Liver (tissue), 3 donors: ENCODE data around the gene NTPCR.

Experiments
- EGR1 ChIP-seq, 2 donors: IDR thresholded peaks; 2 replicates each; pipeline ENCODE4 v1.6.1; 2016 to 2018; ENCODE audit warnings: antibody characterized with exemption in 2 of 2, low read depth in 2 of 2
- GABPA ChIP-seq, 2 donors: IDR thresholded peaks in 1 of 2; conservative IDR thresholded peaks in 1 of 2; 2 replicates each; pipeline ENCODE4 v1.6.1; 2016; ENCODE audit warnings: antibody characterized with exemption in 2 of 2, mild to moderate bottlenecking in 1 of 2, moderate library complexity in 1 of 2
- JUND ChIP-seq, 2 donors: IDR thresholded peaks; 2 replicates each; pipeline ENCODE4 v1.6.1; 2016; ENCODE audit warnings: antibody characterized with exemption in 2 of 2
- RAD21 ChIP-seq, 2 donors: IDR thresholded peaks; 2 replicates each; pipeline ENCODE4 v1.6.1; 2016; ENCODE audit warnings: antibody characterized with exemption in 2 of 2, mild to moderate bottlenecking in 2 of 2
- YY1 ChIP-seq: IDR thresholded peaks from 2 replicates; pipeline ENCODE4 v1.6.1; 2016; ENCODE audit warnings: antibody characterized with exemption, mild to moderate bottlenecking
- TF ChIP-seq, protein P1 (sequence below): fragments of 150-350 bp; IDR thresholded peaks from 2 replicates; pipeline ENCODE4 v1.5.1; 2017; ENCODE audit warnings: improper control_type of control experiment, low read depth, low read length; ENCODE audit not compliant: missing input control
- TF ChIP-seq, protein P2 (sequence below): IDR thresholded peaks from 2 replicates; pipeline ENCODE4 v1.6.1; 2016; ENCODE audit warnings: antibody characterized with exemption
- TF ChIP-seq, protein P3 (sequence below): IDR thresholded peaks from 2 replicates; pipeline ENCODE4 v1.6.1; 2016; ENCODE audit warnings: antibody characterized with exemption
- donor health status: healthy.
- donor health status: healthy.

DNA sequence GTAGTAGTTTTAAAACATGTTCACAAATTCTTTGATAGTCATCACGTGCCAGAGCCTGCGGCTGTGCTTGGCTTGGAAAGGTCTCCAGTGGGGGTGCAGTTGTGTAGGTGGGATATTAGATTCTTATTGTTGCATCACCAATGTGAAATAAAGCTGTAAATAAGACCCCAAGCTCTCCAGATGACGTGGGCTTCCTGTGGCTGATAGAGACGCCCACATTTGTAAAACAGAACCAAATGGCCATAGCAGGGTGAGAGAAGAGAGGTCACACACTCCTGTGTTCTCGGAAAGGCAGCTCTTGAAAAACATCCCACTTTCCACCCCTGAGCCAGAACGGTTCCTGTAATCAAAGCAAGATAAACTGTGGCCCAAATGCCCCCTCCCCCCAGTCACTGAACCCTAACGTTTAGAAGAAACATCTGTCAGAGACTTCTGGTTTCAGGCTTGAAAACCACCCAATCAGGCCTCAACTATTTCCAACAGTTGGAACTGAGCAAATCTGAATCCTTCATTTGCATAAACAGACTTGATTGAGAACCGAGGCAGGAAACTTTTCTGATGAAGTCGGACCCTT, 6.6 kb upstream of the NTPCR start:
- TF ChIP-seq, protein P1, sequence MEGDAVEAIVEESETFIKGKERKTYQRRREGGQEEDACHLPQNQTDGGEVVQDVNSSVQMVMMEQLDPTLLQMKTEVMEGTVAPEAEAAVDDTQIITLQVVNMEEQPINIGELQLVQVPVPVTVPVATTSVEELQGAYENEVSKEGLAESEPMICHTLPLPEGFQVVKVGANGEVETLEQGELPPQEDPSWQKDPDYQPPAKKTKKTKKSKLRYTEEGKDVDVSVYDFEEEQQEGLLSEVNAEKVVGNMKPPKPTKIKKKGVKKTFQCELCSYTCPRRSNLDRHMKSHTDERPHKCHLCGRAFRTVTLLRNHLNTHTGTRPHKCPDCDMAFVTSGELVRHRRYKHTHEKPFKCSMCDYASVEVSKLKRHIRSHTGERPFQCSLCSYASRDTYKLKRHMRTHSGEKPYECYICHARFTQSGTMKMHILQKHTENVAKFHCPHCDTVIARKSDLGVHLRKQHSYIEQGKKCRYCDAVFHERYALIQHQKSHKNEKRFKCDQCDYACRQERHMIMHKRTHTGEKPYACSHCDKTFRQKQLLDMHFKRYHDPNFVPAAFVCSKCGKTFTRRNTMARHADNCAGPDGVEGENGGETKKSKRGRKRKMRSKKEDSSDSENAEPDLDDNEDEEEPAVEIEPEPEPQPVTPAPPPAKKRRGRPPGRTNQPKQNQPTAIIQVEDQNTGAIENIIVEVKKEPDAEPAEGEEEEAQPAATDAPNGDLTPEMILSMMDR: no peak
- no peak for TF ChIP-seq GABPA (IDR thresholded peaks at IDR 0.05 in 1 of 2, conservative IDR thresholded peaks at IDR 0.05 in 1 of 2)
- no peak for TF ChIP-seq JUND (IDR thresholded peaks at IDR 0.05)
- TF ChIP-seq YY1: no peak
- TF ChIP-seq, protein P2, sequence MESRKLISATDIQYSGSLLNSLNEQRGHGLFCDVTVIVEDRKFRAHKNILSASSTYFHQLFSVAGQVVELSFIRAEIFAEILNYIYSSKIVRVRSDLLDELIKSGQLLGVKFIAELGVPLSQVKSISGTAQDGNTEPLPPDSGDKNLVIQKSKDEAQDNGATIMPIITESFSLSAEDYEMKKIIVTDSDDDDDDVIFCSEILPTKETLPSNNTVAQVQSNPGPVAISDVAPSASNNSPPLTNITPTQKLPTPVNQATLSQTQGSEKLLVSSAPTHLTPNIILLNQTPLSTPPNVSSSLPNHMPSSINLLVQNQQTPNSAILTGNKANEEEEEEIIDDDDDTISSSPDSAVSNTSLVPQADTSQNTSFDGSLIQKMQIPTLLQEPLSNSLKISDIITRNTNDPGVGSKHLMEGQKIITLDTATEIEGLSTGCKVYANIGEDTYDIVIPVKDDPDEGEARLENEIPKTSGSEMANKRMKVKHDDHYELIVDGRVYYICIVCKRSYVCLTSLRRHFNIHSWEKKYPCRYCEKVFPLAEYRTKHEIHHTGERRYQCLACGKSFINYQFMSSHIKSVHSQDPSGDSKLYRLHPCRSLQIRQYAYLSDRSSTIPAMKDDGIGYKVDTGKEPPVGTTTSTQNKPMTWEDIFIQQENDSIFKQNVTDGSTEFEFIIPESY: no peak
- TF ChIP-seq, protein P3, sequence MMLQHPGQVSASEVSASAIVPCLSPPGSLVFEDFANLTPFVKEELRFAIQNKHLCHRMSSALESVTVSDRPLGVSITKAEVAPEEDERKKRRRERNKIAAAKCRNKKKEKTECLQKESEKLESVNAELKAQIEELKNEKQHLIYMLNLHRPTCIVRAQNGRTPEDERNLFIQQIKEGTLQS: no peak
- TF ChIP-seq RAD21 (IDR thresholded peaks at IDR 0.05): no peak
- no peak for TF ChIP-seq EGR1 (IDR thresholded peaks at IDR 0.05; ENCODE audit: low read depth in 2 of 2)
